ENCODE results near the gene IFNGR2. TPM values are rescaled to one million over a fixed set of nuclear protein-coding genes. Genes with fewer than 3 reads are reported as not detected.

The IFNGR2 gene
- total and polyA plus RNA-seq, 2 of the 13 experiments (the other 11 are each of a cell fraction or from before 2014, with no cell fraction given), result 61.3 to 117 TPM

GRCh38 chr21:33364830-33365229 lies 38.4 kb upstream of the IFNGR2 start:
- H3K27me3 ChIP-seq (ENCODE audit: control insufficient read depth in 1 of 2, insufficient read depth in 2 of 2, low read length in 2 of 2), result no peaks in the 10 kb centered on the region
- no peak for FAIRE-seq
- no peak overlapping the region for H3K27ac ChIP-seq (ENCODE audit: extremely low read length, insufficient read depth, low read length)
- no peaks in the 10 kb centered on the region for H3K79me2 ChIP-seq (ENCODE audit: insufficient read depth, low read length)
- in situ Hi-C loops (cut with HindIII; ENCODE audit: extremely low pct_ligation_motif_present, low pct_unique_long_range_greater_than_20kb), result loop anchor here (5.0 kb wide), 1 partner anchor 168 kb away; no protein-coding TSS in a partner anchor
- no peaks in the 10 kb centered on the region for H4K20me1 ChIP-seq (ENCODE audit: insufficient read depth, low read length)
- BruUV-seq (replicated peaks), result no TSS peak
- ChIA-PET CTCF (ENCODE audit: low intra/inter-chr PET ratio, low total read pairs) (no interaction called here), POLR2A (no interaction called here)
- no peak overlapping the region for H3K4me3 ChIP-seq (replicated peaks in 1 of 3; ENCODE audit: insufficient read depth in 1 of 3, low read depth in 2 of 3, low read length in 3 of 3)
- no peaks in the 10 kb centered on the region for H3K36me3 ChIP-seq (replicated peaks in 1 of 2; ENCODE audit: control insufficient read depth in 1 of 2, insufficient read depth in 2 of 2, low read length in 2 of 2)
- peaks cover 29% of the 10 kb centered on the region for H3K4me1 ChIP-seq (ENCODE audit: insufficient read depth, low read length)
- H3K9ac ChIP-seq (ENCODE audit: insufficient read depth, low read depth, low read length), result no peak overlapping the region
- no peak for DNase-seq (ENCODE audit: low spot score)
- peaks cover 22% of the 10 kb centered on the region for H3K9me3 ChIP-seq (ENCODE audit: low read length)
- 65% methylated on average over 5 of the region's 5 CpGs for WGBS (ENCODE audit: low lambda C conversion rate)
- no peak for TF ChIP-seq ZNF350 (CRISPR knock-in tag; IDR thresholded peaks at IDR 0.05; ENCODE audit: borderline replicate concordance, low read depth)
- H2AFZ ChIP-seq (ENCODE audit: low read length), result no peak overlapping the region
- no peak overlapping the region for H3K4me2 ChIP-seq (ENCODE audit: low read depth, low read length)
- ATAC-seq, result no peak
- intact Hi-C loops (cut with micrococcal nuclease; ENCODE audit: unreplicated experiment), result loop anchor here (5.0 kb wide), 1 partner anchor 37 kb away; the partner anchor contains the start of gene IFNGR2

- Histone ChIP-seq H3K4me3 (replicated peaks in 1 of 3; ENCODE audit: insufficient read depth in 1 of 3, low read depth in 2 of 3, low read length in 3 of 3) (no peak overlapping the region), H3K36me3 (replicated peaks in 1 of 2; ENCODE audit: control insufficient read depth in 1 of 2, insufficient read depth in 2 of 2, low read length in 2 of 2) (no peaks in the 10 kb centered on the region), H3K4me1 (ENCODE audit: insufficient read depth, low read length) (peaks cover 11% of the 10 kb centered on the region; the same call in 1 of the 2 replicates), H3K27me3 (ENCODE audit: control insufficient read depth in 1 of 2, insufficient read depth in 2 of 2, low read length in 2 of 2) (no peaks in the 10 kb centered on the region), H3K9me3 (ENCODE audit: low read length) (peaks cover 22% of the 10 kb centered on the region), H3K9ac (ENCODE audit: insufficient read depth, low read depth, low read length) (no peak overlapping the region), H2AFZ (ENCODE audit: low read length) (no peak overlapping the region), H4K20me1 (ENCODE audit: insufficient read depth, low read length) (no peaks in the 10 kb centered on the region), H3K79me2 (ENCODE audit: insufficient read depth, low read length) (no peaks in the 10 kb centered on the region), H3K27ac (ENCODE audit: extremely low read length, insufficient read depth, low read length) (no peak overlapping the region), H3K4me2 (ENCODE audit: low read depth, low read length) (no peak overlapping the region)
- DNase-seq (ENCODE audit: low spot score) (no peak), ATAC-seq (no peak), FAIRE-seq (no peak)
- ChIA-PET CTCF (ENCODE audit: low intra/inter-chr PET ratio, low total read pairs) (no interaction called here), POLR2A (no interaction called here)
- in situ Hi-C loops (cut with HindIII; ENCODE audit: extremely low pct_ligation_motif_present, low pct_unique_long_range_greater_than_20kb), result no loop called here
- WGBS (ENCODE audit: low lambda C conversion rate), result 77% methylated on average over 7 of the region's 7 CpGs
- TF ChIP-seq ZNF562 (CRISPR knock-in tag; IDR thresholded peaks at IDR 0.05; ENCODE audit: borderline replicate concordance) (peak; percentile 90; the same call in 1 of the 2 replicates), CEBPZ (IDR thresholded peaks at IDR 0.05; ENCODE audit: low read length) (no peak), TP53 (CRISPR knock-in tag; conservative IDR thresholded peaks at IDR 0.05) (peak; percentile 99)
- intact Hi-C loops (cut with micrococcal nuclease; ENCODE audit: unreplicated experiment), result no loop called here
- no TSS peak for BruUV-seq (replicated peaks)
These were observed 35.8 kb upstream of the IFNGR2 start for GRCh38 chr21:33367309-33367973.

Measured in HepG2 (cell line).